GM19238 (cell line): ENCODE data around the gene EGF.
"Not testable (repeated sequence)": the region's sequence is repeated elsewhere in the genome, so short reads cannot be mapped to it uniquely, and the experiment has no call there.

Experiments used
- DNase-seq: peaks from one replicate; pipeline ENCODE4 v3.0.0; 2011; ENCODE audit warnings: low spot score; ENCODE audit not compliant: insufficient read length

The EGF gene

DNA sequence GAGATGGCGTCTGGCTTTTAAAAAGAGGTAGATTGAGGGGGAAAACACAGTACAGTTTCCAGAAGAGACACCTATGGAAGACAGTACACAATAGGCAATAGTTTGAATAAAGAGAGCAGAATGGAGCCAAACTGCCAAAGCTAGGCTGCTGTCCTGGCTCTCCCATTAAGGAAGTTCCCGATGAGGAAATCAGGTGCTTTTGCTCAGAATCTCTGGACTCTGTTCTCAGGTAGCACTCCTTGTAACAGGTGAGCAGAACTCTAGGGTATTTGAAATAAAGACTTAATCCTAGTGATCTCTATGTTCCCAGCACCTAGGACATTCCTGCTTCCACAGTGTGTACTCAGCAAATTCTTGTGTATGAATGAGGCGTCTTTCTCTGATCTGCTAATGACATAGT lies 1.6 kb downstream of the EGF start:
- no peak for DNase-seq

DNA sequence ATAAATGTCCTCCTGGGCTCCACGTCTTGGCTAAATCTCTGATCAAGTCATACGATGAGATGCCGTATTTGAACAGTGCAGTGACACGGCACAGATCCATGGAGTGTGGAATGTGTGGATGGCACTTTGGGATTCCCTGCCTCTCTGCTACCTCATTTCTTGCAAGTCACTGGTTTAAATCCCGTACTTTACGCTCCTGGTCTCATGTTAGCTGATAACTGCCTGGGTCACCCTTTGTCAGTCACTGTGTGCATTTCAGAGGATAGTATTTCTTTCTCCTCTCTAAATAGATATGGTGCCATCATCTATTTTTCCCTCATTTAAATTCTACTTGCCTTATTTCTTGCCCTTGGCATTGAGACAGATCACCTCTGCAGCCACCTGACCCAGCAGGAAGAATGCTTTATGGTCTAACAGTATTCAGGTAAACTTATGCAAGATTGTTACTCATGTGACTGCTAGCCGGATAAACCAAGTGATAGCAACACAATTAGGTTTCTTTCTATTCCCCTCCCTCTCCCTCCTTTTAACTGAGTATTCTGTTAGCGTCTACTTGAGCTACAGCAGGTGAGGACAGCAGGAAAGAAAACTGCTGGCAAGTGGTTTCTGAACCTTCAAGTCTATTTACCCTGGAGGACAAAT lies 2.8 kb downstream of the EGF start:
- DNase-seq = no peak

DNA sequence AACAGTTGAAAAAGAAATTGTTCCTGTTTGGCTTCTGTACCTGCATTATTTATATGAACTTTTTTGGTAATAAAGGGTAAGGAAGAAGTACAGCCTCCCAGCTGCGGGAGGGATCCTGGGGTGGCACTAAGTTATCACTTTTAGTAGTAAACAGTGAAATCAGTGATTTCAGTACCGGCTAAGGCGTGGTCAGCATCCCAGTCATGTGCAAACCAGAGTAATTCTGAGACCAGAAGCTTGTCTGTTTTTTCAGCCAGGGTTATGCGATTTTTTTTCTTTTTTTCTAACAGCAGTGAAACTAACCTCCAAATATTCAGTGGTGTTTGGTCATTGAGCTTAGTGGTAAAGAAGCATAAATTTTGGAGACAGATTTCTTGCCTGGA lies 3.3 kb downstream of the EGF start:
- no peak for DNase-seq

DNA sequence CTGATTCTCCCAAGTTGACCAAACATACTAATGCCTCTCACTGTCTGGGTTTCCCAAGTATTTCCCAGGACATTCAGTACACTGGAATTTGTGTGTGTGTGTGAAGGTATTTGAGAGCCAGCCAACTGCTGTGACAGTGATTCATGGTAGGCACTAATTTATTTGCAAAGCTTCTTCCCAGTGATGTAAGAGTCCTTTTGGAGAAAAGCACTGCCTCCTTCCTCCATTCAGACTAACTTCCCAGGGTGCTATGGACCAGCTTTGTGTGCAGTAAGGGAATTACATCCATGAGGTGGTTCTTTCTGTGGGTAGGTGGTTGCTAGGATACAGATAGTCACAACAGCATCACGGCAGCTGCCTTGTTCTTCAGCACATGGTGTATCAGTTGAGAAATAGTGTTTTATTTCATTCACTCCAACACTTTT lies 8.7 kb downstream of the EGF start:
- DNase-seq = no peak

DNA sequence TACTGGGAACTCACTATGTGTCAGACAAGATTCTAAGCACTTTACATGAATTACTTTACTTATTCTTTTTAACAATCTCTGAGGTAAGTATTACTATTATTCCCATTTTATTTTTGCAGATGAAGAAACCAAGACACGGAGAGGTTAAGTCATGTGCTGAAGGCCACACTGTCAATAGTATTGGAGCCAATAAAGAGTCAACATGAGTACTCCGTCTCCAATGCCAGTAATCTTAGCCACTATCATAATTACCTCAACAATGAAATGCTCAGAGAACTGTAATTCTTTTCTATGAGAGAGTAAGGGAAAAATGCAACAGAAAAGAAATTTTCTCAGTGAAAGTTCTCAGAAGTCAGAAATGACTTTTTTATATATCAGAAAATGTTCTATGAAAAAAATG lies 12.7 kb downstream of the EGF start:
- DNase-seq = no peak

DNA sequence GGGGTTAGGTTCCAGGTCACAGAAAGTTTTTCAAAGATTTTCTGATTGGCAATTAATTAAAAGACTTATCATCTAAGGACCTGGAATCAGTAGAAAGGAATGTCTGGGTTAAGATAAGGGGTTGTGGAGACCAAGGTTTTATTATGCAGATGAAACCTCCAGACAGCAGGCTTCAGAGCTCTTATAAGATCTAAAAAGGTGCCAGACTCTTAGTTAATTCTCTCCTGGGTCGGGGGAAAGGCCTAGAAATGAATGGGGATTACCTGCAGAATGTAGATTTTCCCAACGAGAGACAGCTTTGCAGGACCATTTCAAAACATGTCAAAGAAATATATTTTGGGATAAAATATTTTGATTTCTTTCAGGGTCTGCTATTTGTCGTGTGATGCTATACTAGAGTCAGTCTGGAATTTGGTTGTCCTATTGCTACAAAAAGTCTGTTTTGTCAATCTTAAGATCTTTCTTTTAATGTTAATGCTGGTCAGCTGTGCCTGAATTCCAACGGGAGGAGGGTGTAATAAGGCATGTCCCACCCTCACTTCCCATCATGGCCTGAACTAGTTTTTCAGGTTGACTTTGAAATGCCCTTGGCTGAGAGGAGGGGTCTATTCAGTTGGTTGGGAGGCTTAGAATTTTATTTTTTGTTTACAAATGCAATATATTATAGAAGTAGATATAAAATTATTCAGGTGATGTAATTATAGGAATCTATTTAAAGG lies 15.8 kb downstream of the EGF start:
- DNase-seq = no peak

DNA sequence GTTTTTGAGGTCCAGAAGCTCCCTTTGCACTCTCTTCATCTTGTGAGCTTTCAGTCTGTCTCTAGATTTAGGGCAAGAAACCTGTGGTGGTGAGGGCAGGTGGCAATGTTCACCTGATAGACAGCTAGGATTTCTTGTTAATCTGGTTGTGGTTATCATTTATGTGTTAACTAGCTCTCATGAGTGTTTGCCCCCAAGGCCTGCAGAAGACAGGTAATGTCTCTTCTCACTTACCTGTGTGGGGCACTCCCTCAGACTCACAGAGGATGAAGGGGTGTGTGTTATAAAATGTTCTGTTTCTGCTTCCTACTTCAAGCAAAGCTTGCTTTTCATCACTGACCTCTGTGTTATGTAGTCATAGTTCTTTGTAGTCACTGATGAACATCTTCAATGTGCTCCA lies 17.8 kb downstream of the EGF start:
- no peak for DNase-seq

DNA sequence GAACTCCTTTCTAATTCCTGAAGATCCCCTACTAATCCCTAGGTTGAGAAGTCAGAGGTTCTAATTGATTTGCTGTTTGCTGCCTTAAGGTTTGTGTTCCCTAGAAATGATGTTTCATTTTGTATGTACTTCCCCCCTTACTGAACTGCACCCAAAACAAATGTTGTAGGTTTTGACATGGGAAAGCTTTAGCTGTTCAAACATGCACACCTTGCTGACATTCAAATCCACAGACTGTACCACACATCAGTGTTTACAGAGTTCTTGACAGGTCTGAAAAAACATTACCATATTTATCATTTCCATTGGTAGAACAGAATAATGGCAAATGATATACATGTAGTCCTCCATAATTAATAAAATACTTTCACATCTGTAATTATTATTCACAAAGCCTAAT lies 18.2 kb downstream of the EGF start:
- DNase-seq = no peak

DNA sequence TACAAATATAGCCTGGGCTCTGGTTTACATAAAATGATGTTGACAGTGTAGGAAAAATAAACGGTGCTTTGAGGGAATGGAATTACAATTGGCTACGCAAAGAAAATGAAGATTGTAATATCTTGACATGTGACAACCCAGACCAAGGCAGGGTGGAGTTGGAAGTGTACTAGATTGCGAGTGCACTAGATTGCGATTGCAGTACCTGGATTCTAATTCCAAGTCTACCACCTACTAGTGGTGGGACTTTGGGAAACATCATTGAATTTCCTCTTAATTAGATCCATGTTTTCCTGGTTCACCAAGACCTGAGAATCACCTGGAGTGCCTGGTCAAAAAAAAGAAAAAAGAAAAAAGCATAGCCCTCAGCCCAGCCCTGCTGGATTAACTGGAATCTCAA lies 18.6 kb downstream of the EGF start:
- DNase-seq = no peak

DNA sequence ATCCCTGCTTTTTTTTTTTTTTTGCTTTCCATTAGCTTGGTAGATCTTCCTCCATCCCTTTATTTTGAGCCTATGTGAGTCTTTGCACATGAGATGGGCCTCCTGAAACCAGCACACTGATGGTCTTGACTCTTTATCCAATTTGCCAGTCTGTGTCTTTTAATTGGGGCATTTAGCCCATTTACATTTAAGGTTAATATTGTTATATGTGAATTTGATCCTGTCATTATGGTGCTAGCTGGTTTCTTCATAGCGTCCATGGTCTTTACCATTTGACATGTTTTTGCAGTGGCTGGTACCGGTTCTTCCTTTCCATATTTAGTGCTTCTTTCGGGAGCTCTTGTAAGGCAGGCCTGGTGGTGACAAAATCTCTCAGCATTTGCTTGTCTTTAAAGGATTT lies 24.7 kb downstream of the EGF start:
- DNase-seq = not testable (repeated sequence)

DNA sequence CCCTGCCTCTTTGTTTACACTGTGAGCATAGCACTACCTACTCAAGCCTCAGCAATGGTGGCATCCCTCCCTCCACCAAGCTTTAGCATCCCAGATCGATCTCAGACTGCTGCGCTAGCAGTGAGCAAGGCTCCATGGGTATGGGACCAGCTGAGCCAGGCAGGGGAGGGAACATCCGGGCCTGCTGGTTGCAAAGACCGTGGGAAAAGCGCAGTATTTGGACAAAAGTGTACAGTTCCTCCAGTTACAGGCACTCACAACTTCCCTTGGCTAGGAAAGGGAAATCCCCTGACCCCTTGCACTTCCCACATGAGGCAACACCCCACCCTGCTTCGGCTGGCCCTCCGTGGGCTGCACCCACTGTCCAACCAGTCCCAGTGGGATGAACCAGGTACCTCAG lies 26.5 kb downstream of the EGF start:
- no peak for DNase-seq

DNA sequence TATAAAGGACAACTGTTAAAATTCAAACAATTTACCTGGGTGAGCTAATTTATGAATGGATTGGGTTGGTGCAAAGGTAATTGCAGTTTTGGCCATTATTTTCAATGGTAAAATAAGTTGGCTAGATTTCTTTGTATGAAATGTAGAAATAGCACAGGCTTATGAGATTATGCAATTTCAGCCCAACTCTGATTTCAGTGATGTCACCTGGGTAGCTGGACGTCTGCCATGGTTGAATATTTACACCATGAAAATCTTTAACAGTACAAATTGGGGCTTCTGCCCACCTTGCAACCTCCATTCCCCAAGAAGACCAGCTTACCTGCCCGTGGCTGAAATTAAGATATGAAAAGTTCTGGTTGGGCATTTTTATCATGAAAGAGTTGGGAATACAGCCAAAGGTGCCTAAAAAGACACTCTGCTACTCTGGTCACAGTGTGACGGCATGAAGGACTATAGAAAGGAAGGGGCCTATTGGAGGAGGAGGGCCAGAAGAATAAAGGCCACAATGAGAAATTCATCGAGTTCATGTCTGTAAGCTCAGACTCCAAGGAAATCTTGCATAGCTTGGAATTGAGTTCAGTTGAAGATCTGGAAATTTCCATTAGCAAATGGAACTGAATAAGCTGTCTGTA lies 29.7 kb downstream of the EGF start:
- no peak for DNase-seq

DNA sequence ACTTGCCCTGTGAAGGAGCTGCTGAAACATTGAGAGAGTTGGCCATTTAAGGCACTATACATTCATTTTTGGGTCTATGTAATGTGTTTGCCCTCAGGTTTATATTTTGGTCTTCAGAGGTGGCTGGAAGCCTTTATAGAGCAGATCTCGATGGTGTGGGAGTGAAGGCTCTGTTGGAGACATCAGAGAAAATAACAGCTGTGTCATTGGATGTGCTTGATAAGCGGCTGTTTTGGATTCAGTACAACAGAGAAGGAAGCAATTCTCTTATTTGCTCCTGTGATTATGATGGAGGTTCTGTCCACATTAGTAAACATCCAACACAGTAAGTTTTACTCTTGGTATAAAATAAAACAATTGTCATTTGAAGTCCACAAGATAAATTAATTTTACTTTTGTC lies 31.1 kb downstream of the EGF start:
- no peak for DNase-seq

DNA sequence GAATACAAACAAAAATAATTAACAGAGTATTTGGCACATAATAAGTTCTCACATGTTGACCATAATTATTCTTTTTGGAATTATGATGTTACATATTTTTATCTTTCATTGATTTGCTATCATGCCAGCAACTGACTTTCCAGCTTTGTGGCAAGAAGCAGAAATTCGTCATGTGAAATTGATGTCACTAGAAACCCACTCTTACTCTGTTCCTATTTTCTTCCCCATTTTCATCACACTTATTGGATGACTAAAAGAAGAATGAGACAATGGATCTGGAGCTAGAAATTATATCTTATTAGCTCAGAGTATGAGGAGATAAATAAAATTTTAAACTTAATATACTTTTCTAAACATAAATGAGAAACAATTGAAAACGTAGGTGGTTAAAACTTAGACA lies 31.9 kb downstream of the EGF start:
- no peak for DNase-seq

DNA sequence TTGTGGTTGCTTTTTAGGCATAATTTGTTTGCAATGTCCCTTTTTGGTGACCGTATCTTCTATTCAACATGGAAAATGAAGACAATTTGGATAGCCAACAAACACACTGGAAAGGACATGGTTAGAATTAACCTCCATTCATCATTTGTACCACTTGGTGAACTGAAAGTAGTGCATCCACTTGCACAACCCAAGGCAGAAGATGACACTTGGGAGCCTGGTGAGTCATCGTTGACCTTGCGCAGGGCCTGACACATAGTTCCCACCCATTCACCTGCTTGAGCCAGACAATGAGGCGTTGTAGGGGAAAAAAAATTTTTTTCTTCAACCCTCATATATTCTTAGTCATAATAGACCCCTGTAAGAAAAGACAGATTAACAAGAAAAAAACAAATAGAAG lies 32.4 kb downstream of the EGF start:
- no peak for DNase-seq

DNA sequence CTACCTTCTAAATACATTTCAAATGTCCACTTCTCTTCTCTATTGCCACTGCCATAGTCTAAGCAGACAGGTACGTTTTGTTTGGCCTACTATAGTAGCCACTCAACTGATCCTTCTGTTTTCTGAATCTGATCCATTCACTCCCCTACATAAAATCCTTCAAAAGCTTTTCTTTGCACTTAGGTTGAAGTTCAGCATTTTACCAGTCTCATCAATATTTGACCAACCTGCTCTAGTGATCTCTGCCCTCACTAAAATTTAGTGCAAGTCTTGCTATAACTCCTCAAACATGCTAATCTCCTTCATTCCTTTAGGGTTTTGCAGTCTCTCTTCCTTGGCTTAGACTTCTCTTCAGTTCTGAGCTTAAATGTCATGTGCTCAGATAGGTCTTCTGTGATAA lies 33.4 kb downstream of the EGF start:
- no peak for DNase-seq

DNA sequence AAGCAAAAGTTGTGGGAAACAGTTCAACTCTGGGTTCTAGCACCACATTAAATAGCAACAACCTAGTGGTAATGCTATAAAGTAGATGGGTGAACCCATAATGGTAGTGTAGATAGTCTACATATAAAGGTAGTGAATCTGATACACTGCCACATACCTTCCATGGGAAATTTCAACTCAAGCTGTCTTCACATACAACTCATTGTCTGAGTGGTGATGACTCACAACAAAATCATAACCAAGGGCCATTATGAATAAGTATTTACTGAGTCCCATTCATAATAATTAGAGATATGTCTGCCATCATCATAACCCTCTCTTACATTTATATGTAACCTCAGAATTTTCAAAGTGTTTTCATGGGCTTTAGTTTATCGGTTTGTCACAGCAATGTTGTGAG lies 34.8 kb downstream of the EGF start:
- DNase-seq = no peak

DNA sequence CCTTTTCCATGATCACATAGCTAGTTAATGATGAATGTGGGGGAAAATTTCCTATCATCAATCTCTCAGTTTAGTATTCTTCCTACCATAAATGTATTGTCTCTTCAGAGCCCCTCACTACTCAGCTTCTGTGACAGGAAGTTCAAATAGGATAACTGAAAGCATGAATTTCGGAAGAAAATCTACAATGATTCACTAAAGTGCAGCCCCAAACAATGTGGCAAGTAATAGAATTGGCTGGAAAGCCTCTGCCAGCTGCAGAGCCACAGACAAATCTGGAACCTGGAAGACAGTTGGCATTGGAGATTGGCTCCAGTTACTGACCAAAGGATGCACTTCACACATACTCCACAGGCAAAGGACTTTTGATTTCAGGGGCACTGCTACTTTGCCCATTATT lies 35.2 kb downstream of the EGF start:
- DNase-seq = no peak

DNA sequence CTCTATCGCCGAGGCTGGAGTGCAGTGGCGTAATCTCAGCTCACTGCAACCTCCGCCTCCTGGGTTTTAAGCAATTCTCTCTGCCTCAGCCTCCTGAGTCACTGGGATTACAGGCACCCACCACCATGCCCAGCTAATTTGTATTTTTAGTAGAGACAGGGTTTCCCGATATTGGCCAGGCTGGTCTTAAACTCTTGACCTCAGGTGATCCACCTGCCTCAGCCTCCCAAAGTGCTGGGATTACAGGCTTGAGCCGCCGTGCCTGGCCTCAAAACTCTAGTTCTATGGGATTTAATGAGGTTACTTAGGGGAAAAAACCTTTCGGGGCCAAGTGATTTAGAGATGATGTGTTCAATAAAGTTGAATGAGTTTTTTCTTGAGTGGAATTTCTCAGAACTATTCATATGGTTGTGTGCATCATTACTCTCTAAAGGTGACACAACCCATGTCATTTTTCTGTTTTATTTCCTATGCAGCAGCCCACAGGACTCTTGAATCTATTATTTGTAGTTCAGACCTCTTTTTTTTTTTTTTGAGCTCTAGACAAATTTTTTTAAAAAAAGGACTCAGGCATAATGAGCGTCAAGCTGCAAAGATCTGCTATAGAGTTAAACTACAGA lies 36.5 kb downstream of the EGF start:
- not testable (repeated sequence) for DNase-seq

DNA sequence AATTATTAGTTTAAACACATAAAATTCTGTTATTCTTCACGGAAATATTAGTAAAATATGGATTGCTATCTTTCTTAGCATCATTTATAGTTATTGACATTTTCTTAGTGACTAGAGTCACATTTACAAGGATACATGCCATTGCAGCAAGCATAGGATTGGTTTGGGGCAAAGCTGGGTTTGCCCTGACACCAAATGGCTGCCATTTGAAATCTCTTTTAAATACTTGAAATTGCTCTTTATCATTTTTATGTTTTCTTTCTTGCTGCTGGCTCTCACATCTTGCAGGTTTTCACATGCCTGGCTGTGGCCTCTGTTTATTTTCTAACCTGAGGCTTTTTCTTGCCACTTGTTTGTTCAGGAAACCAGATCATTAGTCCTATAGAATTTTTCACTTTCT lies 39.9 kb downstream of the EGF start:
- no peak for DNase-seq

DNA sequence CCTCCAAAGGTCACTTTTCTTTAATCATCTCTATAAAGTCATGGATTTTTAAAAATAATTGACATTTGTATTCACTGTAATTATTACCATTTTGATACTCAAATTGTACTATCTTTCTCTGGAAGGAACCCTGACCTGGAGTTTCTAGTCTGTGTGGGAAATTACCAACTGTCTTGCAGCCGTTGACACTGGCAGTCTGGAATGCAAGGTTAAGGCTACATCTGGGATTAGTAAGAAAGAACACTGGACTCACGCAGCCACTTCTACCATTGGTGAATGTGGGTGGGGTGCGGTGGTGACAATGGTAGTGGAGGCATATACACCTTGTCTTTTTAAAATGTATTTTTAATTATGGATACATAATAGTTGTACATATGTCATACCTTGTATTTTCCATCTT lies 40.9 kb downstream of the EGF start:
- DNase-seq = no peak

DNA sequence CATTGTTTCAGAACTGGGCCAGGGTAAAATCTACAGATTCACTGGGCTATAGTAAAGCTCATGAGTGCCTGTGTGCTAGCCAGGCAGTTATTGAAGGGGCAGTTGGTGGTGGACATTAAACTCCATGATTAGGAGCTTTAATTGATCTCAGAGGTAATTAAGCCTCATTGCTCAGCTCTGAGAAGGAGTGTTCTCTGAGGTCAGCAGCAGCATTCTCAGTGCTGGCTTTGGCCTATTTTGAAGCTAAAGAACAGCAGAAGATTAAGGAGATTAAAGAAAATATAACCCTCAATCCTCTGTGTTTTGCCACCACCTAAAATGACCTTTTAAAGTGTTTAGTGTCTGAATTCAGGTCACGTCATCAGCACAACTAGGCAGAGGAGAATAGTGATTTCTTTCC lies 42.5 kb downstream of the EGF start:
- DNase-seq = no peak

DNA sequence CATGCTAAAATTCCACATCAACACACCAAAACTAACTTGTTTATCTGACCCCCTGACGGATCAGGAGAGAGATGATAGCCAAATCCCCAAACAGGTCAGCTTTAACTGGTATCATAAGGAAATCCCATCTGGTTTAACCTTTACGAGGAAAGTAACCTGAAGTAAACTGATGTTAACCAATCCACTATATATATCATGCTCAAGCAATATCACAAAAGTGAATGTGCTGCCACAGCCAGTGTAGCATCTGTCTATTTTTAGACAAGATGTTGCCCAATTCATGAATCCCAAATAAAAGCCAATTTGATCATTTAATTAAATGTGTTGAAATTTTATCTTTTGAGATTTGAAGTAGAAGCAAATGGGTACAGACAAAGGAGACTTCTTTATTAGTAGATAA lies 44.5 kb downstream of the EGF start:
- DNase-seq = no peak
